ENCODE results near the gene SLC10A4.

DNA sequence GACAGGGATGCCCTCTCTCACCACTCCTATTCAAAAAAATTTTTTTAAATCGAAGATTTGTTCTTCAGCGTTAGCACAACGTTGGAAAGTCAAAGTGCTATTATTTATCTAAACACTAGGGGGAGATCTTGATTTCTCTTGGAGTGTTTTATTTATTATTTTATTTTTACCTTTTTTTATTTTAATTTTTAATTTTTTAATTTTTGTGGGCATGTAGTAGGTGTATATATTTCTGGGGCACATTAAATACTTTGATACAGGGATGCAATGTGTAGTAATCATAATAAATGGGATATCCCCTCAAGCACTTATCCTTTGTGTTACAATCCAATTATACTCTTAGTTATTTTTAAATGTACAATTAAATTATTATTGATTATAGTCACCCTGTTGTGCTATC, 37.4 kb upstream of the SLC10A4 start:
- TF ChIP-seq CTCF (IDR thresholded peaks at IDR 0.05; ENCODE audit: poor library complexity), result peak; percentile 69
- no peak for TF ChIP-seq EZH2phosphoT487 (IDR thresholded peaks at IDR 0.05; ENCODE audit: low read depth, severe bottlenecking, unreplicated experiment)

Measured in hepatocyte (in vitro differentiated cells).